ENCODE data around the gene FGD5. TPM values are rescaled to one million over a fixed set of nuclear protein-coding genes. Genes with fewer than 3 reads are reported as not detected.

Gene FGD5
- total and polyA plus RNA-seq, 2 donors (not counting 1 experiment from before 2014, with no cell fraction given) = 0.03 to 0.50 TPM

DNA sequence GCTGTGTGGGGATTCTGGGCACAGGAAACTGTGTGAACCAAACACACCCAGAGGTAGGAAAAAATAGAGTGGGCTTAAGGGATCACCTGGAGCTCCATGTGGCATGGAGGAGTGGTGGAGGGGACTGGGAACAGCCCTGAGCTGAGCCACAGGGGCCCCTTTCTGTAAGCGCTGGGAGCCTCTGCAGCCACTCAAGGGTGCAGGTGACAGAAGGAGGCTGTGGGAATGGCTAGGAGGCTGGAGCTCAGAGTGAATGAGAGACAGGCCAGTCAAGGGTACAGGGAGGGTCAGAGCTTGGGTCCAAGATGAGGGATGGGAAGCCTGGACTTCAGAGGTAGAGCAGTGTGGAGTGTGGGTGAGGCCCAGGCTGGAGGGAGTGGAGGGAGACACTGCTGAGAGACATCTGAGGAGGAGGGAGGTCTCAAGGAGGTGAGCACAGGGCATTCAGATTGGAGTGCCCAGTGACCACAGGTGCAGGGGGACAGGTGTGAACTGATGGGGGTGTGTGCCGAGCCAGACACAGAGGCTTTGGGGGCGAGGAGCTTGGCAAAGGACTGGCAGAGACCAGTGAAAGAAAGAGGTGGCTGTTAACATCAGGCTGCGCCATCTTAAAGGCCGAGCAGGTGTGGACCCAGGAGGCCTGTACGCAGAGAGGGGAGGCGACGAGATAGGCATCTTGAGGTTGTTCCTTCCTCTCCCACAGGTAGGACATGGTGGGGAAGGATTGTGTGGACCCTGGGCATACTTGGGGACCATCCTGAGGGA, 56.8 kb downstream of the FGD5 start:
- Histone ChIP-seq H3K27me3 (ENCODE audit: control insufficient read depth, insufficient read depth, low read length) (no peaks in the 10 kb centered on the region), H3K36me3 (ENCODE audit: control insufficient read depth, insufficient read depth, low read length) (no peaks in the 10 kb centered on the region), H3K4me3 (replicated peaks in 1 of 4; ENCODE audit: control extremely low read depth in 1 of 4, insufficient read depth in 1 of 4, low read depth in 3 of 4, low read length in 4 of 4) (no peak overlapping the region), H3K4me1 (ENCODE audit: control insufficient read depth, extremely low read depth, insufficient read depth, low read length) (no peaks in the 10 kb centered on the region), H2AFZ (ENCODE audit: low read length) (no peak overlapping the region), H4K20me1 (ENCODE audit: control insufficient read depth, extremely low read depth, insufficient read depth, low read length) (no peaks in the 10 kb centered on the region), H3K4me2 (ENCODE audit: extremely low read depth, insufficient read depth, low read length) (no peak overlapping the region), H3K9ac (ENCODE audit: insufficient read depth, low read length) (no peak overlapping the region), H3K27ac (ENCODE audit: insufficient read depth, low read length) (no peak overlapping the region), H3K9me3 (ENCODE audit: control insufficient read depth, insufficient read depth, low read depth, low read length) (no peaks in the 10 kb centered on the region), H3K79me2 (ENCODE audit: control insufficient read depth, insufficient read depth, low read length) (no peaks in the 10 kb centered on the region)
- no peak for DNase-seq (ENCODE audit: low read depth in 2 of 2)
- no peak for TF ChIP-seq EZH2 (IDR thresholded peaks at IDR 0.05; ENCODE audit: low read length, missing control alignments)
- TF ChIP-seq, protein P1, sequence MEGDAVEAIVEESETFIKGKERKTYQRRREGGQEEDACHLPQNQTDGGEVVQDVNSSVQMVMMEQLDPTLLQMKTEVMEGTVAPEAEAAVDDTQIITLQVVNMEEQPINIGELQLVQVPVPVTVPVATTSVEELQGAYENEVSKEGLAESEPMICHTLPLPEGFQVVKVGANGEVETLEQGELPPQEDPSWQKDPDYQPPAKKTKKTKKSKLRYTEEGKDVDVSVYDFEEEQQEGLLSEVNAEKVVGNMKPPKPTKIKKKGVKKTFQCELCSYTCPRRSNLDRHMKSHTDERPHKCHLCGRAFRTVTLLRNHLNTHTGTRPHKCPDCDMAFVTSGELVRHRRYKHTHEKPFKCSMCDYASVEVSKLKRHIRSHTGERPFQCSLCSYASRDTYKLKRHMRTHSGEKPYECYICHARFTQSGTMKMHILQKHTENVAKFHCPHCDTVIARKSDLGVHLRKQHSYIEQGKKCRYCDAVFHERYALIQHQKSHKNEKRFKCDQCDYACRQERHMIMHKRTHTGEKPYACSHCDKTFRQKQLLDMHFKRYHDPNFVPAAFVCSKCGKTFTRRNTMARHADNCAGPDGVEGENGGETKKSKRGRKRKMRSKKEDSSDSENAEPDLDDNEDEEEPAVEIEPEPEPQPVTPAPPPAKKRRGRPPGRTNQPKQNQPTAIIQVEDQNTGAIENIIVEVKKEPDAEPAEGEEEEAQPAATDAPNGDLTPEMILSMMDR (conservative IDR thresholded peaks at IDR 0.05 in 1 of 2, IDR thresholded peaks at IDR 0.05 in 1 of 2; ENCODE audit: low read depth in 1 of 2, low read length in 2 of 2) = no peak

DNA sequence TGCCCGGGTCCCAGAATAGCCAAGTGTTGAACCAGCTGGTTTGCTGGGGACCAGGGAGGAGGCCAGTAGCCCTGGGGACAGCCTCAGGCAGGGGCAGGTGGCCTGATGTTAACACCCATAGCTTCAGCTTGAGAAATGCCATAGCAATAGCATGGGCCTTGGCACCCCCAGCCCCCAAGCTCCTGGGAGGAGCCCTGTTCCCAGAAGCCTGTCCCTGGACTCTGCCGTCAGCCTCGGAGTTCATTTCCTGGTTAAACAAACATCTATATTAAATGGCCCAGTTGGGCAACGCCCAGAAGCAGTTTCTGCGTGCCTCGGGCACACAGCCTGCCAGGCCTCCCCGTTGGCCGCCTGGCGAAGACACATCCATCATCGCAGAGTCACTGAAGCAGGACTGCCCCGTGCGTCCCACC, 58.2 kb downstream of the FGD5 start:
- no peaks in the 10 kb centered on the region for H4K20me1 ChIP-seq (ENCODE audit: control insufficient read depth, extremely low read depth, insufficient read depth, low read length)
- no peaks in the 10 kb centered on the region for H3K9me3 ChIP-seq (ENCODE audit: control insufficient read depth, insufficient read depth, low read depth, low read length)
- H3K36me3 ChIP-seq (ENCODE audit: control insufficient read depth, insufficient read depth, low read length) = no peaks in the 10 kb centered on the region
- no peak overlapping the region for H3K27ac ChIP-seq (ENCODE audit: insufficient read depth, low read length)
- no peak overlapping the region for H3K4me2 ChIP-seq (ENCODE audit: extremely low read depth, insufficient read depth, low read length)
- no peaks in the 10 kb centered on the region for H3K4me1 ChIP-seq (ENCODE audit: control insufficient read depth, extremely low read depth, insufficient read depth, low read length)
- no peaks in the 10 kb centered on the region for H3K27me3 ChIP-seq (ENCODE audit: control insufficient read depth, insufficient read depth, low read length)
- no peak overlapping the region for H2AFZ ChIP-seq (ENCODE audit: low read length)
- no peak overlapping the region for H3K4me3 ChIP-seq (replicated peaks in 1 of 4; ENCODE audit: control extremely low read depth in 1 of 4, insufficient read depth in 1 of 4, low read depth in 3 of 4, low read length in 4 of 4)
- TF ChIP-seq, protein P1 (conservative IDR thresholded peaks at IDR 0.05 in 1 of 2, IDR thresholded peaks at IDR 0.05 in 1 of 2; ENCODE audit: low read depth in 1 of 2, low read length in 2 of 2) = no peak
- no peak for TF ChIP-seq EZH2 (IDR thresholded peaks at IDR 0.05; ENCODE audit: low read length, missing control alignments)
- no peak overlapping the region for H3K9ac ChIP-seq (ENCODE audit: insufficient read depth, low read length)
- no peaks in the 10 kb centered on the region for H3K79me2 ChIP-seq (ENCODE audit: control insufficient read depth, insufficient read depth, low read length)
- peak; percentile 29 to 78 for DNase-seq (ENCODE audit: low read depth in 2 of 2)

DNA sequence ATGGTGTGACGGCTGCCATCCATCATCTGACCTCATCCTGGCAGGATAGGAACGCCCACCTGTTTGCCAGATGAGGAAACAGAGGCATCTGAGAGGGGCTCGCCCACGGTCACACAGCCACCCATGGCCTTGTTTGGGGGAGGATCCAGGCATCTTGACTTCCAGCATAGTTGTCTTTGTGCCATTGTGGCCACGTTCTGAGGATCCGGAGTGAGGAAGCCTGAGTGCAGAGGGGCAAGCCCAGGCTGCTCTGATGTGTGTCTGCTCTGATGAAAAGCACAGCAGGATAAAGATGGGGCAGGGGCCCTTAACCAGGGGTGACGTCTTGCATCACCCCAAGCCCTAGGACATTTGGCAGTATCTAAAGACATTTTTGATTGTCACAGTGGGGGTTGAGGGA, 58.7 kb downstream of the FGD5 start:
- Histone ChIP-seq H2AFZ (ENCODE audit: low read length) (no peak overlapping the region), H3K4me1 (ENCODE audit: control insufficient read depth, extremely low read depth, insufficient read depth, low read length) (no peaks in the 10 kb centered on the region), H3K27ac (ENCODE audit: insufficient read depth, low read length) (no peak overlapping the region), H3K4me2 (ENCODE audit: extremely low read depth, insufficient read depth, low read length) (no peak overlapping the region), H4K20me1 (ENCODE audit: control insufficient read depth, extremely low read depth, insufficient read depth, low read length) (no peaks in the 10 kb centered on the region), H3K27me3 (ENCODE audit: control insufficient read depth, insufficient read depth, low read length) (no peaks in the 10 kb centered on the region), H3K79me2 (ENCODE audit: control insufficient read depth, insufficient read depth, low read length) (no peaks in the 10 kb centered on the region), H3K9ac (ENCODE audit: insufficient read depth, low read length) (no peak overlapping the region), H3K4me3 (replicated peaks in 1 of 4; ENCODE audit: control extremely low read depth in 1 of 4, insufficient read depth in 1 of 4, low read depth in 3 of 4, low read length in 4 of 4) (no peak overlapping the region), H3K9me3 (ENCODE audit: control insufficient read depth, insufficient read depth, low read depth, low read length) (no peaks in the 10 kb centered on the region), H3K36me3 (ENCODE audit: control insufficient read depth, insufficient read depth, low read length) (no peaks in the 10 kb centered on the region)
- TF ChIP-seq EZH2 (IDR thresholded peaks at IDR 0.05; ENCODE audit: low read length, missing control alignments) = no peak
- TF ChIP-seq, protein P1 (conservative IDR thresholded peaks at IDR 0.05 in 1 of 2, IDR thresholded peaks at IDR 0.05 in 1 of 2; ENCODE audit: low read depth in 1 of 2, low read length in 2 of 2) = no peak
- no peak for DNase-seq (ENCODE audit: low read depth in 2 of 2)
